ENCODE results near the gene HIVEP1.

Gene HIVEP1

DNA sequence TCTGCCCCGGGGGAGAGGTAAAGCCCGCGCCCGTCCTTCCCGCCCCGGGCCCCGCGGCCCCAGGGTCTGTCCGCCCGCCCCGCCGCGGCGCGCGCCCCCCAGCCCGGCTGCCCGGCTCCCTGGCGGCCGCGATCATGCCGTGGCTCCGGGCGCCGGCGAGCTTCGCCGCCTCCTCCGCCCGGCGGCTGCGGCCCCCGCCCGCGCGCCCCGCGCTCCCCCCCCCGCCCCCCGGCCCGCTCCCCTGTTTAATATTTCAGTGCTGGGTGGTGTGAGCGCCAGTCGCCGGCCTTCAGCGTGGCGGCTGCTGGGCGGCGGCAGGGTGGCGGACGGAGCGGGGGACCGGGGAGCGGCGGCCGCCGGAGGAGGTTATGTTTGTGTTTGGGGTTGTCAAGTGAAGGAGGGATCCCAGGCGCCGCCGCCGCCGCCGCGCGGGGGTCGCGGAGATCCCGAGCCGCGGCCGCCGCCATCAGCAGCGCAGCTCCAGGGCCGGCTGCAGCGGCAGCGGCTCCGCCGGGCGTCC is at the start of gene HIVEP1:
TSS of gene HIVEP1 (plus strand) at position 275 of the 520 bp plus-strand sequence. CDS start 3,317 bp downstream, outside the sequence.
- DNase-seq (ENCODE audit: low read depth, low spot score): no peak

DNA sequence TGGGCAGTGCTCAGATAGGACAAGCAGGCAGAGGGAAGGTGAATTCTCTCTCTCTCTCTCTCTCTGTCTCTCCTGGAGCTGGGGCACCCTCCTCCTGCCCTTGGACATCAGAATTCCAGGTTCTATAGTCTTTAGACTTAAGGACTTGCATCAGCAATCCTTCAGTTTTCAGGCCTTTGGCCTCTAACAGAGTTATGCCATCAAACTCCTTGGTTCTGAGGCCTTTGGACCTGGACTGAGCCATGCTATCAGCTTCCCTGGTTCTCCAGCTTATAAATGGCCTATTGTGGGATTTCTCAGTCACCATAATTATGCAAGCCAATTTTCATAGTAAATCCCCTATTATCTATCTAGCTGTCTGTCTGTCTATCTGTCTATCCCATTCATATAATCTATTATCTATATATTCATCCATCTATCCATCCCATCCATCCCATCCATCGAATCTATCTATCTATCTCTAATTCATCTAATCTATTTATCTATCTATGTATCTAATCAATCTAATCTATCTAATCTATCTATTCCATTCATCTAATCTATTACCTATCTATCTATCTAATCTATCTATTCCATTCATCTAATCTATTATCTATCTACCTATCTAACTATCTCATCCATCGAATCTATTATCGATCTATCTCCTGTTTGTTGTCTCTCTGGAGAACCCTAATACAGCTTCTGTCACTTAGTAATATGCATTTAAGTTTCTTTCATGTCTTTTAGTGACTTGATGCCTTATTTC is 48.2 kb upstream of the HIVEP1 start:
- no peak for DNase-seq (ENCODE audit: low read depth, low spot score)

DNA sequence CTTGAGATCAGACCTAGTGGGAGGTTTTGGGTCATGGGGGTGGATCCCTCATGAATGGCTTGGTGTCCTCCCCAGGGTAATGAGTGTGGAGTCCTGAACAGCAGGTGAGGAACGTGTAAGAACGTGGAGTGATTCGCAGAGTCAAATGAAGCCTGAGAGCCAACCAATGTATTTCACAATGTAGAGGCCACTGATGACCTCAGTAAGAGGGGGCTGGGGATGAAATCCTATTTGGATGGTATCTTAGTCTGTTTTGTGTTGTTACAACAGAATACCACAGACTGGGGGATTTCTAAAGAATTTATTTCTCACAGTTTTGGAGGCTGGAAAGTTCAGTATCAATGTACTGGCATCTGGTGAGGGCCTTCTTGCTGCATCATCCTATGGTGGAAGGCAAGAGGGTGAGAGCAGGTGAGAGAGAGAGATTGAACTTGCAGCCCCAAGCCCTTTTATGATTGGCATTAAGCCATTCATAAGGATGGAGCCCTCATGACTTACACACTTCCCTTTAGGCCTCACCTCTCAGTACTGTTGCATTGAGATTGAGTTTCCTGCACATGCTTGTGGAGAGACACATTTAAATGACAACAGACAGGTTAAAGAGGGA is 47.3 kb upstream of the HIVEP1 start:
- no peak for DNase-seq (ENCODE audit: low read depth, low spot score)

DNA sequence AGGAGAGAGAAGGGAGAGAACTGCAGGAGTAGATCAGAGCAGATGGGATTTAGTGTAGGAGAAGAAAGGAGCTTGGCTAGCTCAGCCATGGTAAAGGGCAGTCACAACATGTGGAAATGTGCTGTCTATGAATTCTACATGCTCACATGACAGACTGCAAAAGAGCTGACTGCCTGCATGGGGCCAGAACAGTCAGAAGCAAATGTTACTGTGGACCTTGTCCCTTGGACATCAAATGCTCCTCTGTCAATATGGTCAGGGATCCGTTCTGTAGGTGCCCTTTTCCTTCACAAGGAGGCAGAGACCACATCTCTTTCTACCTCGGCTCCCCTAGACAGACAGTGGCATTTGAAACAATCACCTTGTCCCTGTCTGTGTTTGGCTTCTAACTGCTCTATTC is 46.6 kb upstream of the HIVEP1 start:
- no peak for DNase-seq (ENCODE audit: low read depth, low spot score)

DNA sequence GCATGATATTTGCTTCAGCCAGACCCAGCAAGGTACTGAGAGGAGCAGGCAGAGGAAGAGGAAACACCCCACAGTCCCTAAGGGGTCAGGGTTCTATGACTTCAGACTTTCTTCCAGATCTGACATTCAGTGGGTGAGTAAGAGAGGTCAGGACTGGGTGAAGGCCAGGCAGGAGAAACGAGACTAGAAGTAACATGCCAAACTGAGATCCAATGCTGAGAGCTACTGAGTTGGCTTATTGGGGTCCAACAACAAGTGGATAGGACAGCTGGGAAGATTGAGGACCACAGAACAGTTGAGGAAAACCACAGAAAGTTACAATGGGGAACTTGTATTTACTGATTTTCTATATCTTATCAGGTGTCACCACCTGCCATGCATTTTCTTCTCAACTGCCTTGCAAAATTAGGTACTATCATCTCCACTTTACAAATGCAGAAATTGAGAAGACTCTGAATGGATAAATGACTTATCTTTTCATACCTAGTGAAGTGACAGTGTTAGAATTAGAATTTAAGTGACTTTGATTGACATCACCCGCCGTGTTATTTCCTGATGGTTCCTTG is 43.8 kb upstream of the HIVEP1 start:
- no peak for DNase-seq (ENCODE audit: low read depth, low spot score)

DNA sequence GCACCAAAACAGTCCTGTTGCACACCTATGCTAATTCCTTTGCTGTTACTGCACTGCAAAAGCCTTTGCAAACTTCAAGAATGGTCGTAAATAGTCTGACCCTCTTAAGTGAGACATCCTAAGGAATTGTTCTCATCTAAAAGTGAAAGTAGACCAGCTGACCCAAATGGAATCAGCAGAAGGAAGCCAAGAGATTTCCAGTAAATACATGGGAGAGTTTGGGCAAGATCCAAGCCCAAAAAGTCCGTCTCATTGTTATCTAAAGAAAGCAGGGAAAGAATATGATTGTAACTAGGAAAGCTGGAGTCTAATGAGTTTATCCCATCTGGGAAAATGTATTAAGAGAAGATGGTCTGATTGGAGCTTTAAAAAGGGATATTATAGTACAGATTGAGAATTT is 43.0 kb upstream of the HIVEP1 start:
- DNase-seq (ENCODE audit: low read depth, low spot score): no peak

DNA sequence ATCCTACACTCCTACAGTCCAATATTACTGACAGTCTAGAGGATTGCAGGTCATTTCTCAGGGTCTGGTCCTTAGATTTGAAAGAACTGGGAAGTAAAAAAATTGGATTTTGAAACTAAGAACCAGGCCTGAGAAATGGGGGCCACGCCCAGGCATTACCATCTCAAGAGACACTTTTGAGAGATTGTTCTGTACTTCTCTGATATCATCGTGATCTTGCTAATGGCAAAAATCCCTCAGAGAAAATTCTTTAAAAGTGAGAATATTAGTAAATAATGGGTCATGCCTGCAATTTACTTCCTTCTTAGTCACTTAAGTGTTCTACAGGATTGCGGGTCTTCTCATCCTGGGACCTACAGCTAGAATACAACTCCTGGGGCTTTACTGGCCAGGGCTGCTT is 42.0 kb upstream of the HIVEP1 start:
- DNase-seq (ENCODE audit: low read depth, low spot score): no peak

DNA sequence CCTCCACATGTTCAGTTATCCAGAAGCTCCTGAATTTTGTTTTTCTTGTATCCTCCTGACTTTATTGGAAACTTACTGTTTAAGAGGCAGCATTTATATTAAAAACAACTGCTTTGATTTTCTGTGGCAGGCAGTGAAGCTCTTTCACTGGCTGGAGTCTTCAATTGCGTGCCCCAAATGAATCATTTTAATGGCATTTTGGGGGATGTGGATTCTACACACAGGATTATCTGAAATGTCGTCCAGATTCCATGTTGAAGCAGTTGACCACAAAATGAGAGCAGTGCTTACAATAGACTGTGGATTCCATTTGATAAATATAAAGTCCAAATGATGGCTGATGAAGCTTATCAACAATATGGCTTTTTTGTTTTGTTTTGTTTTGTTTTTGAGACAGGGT is 41.0 kb upstream of the HIVEP1 start:
- no peak for DNase-seq (ENCODE audit: low read depth, low spot score)

DNA sequence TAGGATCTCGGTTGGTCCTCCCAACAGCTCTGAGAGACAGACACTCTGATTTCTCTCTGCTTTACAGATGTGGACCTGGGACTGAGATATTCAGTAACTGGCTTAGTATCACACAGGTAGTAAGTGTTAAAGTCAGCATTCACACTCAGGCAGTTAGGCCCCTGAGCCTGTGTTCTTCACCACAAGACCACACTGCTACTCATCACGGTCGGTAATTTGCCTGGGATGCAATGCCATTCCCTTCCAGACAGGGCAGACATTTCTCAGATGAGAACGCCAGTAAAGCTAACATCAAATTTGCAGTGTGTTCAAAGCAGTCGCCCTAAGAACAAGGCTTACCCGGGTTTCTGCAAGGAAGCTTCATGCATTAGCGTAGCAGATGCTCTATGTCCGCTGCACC is 39.8 kb upstream of the HIVEP1 start:
- no peak for DNase-seq (ENCODE audit: low read depth, low spot score)

DNA sequence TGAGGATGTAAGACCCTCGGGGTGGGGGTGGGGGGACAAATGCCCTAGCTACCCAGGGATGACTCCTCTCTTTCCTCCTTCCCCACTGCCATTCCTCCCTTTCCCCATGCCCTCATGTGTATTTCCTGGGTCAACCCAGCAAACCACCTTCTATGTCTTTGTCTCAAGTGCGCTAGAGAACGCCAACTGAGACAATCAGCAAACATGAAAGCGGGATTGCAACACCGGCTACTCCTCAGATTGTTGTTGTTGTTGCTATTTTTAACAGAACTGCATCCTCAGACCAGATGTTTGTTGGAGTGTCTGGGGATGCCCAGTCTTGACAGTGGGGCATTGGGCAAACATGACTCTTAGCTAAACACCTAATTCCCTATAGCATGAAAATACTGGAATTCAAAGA is 39.3 kb upstream of the HIVEP1 start:
- DNase-seq (ENCODE audit: low read depth, low spot score): no peak

DNA sequence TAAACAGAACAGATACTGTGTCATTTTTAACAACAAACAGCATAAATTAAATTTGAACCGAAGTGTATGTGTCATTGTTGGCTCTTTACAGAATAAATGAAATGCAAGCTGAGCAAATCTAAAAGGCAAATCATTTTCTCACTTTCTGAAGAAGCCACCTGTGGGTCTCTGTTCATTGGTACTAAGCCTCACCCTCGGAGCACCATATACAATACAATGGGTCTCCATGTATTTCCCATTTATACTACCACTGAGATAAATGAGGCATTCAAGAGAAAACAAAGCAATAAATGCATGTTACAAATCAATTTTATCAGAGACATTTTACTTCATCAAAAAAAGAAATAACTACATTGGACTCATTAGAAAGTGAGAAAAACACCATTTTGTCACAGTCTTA is 38.9 kb upstream of the HIVEP1 start:
- DNase-seq (ENCODE audit: low read depth, low spot score): no peak

DNA sequence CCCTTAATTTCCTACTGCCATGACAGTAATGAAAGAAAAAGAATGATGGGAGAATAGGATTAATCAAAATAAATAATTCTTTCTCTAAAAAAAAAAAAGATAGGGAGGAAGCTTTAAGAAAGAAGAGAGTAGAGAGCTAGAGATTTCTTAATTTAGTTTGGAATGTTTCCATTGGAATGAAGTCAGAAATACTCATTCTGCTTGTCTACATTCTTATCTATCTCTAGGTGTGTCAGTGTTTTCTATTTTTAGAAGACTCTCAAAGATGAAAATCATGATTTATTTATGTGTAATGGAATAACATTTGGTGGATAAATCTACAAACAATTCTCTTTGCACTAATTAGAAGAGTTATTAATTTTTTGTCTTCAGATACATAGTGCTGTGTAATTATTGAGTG is 38.0 kb upstream of the HIVEP1 start:
- no peak for DNase-seq (ENCODE audit: low read depth, low spot score)

DNA sequence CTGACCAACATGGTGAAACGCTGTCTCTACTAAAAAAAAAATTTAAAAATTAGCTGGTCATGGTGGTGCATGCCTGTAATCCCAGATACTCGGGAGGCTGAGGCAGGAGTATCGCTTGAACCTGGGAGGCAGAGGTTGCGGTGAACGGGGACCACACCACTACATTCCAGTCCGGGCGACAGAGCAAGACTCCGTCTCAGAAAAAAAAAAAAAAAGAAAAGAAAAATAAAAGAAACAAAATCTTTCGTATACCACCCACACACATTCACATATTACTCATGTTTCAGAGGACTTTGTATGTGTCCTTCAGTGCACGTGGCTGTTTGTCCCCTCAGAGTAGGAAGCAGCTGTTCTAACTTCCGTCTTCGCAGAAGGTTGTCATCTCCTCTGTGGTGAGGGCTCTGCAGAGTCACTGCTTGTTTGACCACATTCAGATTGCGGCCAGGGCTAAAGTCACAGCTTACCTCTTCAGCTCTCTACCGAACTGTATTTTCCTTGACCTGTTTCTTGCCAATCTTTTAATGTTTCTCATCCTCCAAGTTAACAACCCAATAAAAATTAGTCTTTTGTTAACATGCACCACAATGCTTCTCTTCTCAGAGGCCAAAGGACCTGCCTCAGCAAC is 36.6 kb upstream of the HIVEP1 start:
- DNase-seq (ENCODE audit: low read depth, low spot score): no peak

DNA sequence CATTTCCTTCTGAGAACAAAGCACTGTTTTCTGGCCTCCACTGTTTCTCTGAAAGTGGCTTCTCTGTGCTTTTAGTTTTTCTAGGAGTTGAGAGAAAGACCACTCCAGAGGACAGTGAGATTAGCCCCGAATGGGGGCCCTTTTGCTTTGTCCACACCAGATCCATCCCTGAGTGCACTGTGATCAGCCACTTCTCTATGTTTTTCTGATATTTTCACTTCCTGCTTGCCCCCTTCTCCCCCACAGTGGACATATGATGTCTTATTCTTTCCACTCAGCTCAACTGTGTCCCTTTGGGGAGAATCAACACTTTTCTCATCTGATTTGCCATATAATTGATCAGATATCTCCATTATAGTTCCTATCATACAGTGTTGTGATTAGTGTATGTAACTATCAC is 35.6 kb upstream of the HIVEP1 start:
- DNase-seq (ENCODE audit: low read depth, low spot score): no peak

DNA sequence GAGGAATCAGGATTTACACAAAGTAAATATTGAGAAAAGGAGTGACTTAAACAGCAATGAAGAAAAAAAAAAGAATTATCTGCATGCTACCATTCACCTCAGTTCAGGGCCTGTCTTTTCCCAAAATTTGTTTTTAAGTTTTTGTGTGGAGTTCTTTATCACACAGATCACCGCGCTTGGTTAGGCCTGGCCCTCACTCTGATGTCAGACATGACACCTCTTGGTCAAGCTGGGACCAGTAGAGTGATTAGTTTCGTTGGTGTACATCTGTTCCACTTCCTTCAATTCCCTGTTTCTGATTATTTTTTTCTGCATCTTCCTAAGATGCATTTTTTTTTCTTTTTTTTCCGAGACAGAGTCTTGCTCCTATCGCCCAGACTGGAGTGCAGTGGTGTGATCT is 34.9 kb upstream of the HIVEP1 start:
- DNase-seq (ENCODE audit: low read depth, low spot score): no peak

DNA sequence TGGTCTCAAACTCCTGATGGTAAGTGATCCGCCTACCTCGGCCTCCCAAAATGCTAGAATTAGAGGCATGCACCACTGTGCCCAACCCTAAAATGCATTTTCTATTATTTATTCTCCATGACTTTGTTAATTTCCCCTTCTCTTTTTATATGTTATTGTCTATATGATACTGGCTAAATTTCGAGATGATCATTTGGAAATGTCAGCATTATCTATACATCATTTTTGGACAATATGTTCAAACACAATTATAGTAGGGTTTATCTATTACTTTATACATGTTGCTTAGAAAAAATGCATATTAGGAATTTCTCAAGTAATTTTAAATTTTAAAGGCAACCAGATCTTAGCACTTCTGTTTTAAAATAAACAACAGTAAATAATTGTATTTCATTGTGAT is 34.4 kb upstream of the HIVEP1 start:
- DNase-seq (ENCODE audit: low read depth, low spot score): no peak

DNA sequence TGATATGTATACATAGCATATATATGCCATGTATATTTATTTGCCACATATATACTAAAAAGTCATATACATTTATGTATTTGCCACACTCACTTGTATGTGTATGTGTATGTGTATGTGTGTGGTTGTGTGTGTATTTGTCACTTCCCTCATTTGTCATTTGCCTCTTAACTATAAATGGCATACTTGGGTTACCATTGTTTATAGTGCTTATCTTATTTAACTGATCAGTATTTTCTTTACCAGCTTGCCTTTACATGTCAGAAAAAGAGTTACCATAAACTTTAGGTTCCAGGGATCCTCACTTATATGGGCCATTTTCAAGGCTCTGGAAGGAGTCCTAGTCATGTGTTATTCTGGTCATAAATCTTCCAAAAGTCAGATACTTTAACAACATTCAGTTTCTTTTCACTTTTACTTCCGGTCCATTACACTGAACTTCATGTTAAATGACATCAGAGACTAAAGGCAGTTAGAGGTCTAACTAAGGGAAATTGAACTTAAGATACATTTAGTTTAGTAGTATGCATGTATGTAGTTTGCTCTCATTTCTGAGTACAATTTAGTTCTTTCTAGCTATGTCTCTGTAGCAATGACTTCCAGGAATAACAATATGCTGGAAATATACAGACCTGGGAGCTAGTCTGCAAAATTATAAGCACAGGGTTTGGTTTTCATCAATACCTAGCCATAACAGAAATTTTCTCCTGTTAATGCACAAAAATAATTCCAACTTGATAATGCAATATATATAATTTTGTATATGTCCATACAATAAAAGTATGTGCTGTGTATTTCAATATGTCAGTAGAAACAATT is 33.7 kb upstream of the HIVEP1 start:
- no peak for DNase-seq (ENCODE audit: low read depth, low spot score)

DNA sequence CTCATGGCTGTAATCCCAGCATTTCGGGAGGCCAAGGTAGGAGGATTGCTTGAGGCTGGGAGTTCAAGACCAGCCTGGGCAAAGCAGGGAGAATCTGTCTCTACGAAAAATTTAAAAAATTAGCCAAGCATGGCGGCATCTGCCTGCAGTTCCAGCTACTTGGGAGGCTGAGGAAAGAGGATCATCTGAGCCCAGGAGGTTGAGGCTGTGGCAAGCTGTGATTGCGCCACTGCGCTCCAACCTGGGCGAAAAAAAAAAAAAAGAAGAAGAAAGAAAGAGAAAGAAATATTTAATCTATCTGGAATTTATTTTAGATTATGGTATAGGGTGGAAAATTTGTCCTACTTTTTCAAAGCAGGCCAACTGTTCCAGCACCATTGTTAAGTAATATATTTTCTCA is 32.2 kb upstream of the HIVEP1 start:
- DNase-seq (ENCODE audit: low read depth, low spot score): no peak

DNA sequence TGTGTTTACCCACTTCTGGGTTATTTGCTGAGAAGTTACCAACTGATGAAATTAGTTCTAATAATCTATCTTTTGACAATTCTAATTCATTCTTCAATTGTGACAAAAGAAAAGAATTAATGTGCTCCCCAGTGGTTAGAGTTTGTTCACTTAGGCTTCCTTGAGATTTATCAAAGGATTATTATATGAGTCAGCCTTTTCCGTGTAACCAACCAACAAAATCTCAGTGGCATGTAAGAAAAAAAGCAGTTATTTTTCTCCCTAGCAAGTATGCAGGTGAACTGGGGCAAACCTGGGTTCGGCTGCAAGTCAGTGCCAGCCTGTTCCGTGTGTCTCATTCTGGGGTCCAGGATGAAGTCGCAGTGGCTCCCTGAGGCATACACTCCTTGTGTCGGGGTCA is 28.8 kb upstream of the HIVEP1 start:
- no peak for DNase-seq (ENCODE audit: low read depth, low spot score)

DNA sequence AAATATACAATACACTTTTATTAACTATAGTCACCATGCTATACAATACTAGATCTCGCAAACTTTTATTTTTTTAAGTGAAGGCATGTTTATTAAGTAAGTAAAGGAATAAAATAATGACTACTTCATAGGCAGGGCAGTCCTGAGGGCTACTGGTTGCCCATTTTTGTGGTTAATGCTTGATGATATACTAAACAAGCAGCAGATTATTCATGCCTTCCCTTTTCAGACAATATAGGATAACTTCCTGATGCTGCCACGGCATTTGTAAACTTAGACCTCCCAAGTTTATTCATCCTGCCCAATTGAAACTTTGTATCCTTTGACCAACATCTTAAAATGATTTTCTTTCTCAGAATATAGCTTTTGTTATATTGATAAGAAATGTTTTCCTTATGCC is 24.7 kb upstream of the HIVEP1 start:
- DNase-seq (ENCODE audit: low read depth, low spot score): no peak

DNA sequence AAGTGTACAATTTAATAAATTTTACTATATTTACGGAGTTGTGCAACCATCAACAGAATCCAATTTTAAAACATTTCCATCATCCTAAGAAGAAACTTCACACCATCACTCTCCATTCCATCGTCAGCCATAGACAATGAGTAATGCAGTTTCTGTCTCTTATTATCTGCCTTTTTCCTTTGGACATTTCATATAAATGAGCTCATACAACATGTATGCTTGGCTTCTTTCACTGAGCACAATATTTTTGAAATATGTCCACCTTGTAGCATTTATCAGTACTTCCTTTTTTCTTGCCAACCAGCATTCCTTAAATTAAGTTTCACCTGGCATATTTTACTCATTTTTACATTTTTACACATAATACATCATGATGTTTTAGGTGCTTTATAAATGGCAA is 22.7 kb upstream of the HIVEP1 start:
- DNase-seq (ENCODE audit: low read depth, low spot score): no peak

DNA sequence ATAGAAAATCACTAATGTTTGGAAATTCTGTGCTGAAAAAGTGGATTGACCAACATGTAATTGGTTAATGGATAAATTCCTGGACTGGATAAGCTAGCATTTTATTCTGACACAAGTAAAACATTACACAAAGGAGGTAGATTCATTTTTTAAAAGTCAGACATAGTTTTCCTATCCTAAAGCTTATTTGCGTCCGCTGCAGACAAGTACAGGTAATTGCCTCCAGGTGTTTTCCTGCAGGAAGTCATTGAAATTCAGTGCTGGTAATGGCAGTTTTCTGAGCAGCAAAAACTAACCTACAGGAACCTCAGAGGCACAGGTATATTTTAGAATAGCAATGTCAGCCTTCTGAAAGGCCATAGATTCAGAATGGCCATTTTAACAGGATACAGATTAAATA is 20.0 kb upstream of the HIVEP1 start:
- DNase-seq (ENCODE audit: low read depth, low spot score): no peak

Data from brain pericyte (primary cell).